ENCODE measurements around the gene PARD3. TPM values are rescaled to one million over a fixed set of nuclear protein-coding genes. Genes with fewer than 3 reads are reported as not detected.

The PARD3 gene
- total RNA-seq, 1 donor from 2014 or later: 0.11 TPM

GRCh38 chr10:34737772-34738169 is 77.3 kb downstream of the PARD3 start:
- Mint-ChIP-seq H3K27ac (no peak overlapping the region), H3K27me3 (peaks cover 6% of the 10 kb centered on the region), H3K4me1 (no peaks in the 10 kb centered on the region), H3K36me3 (ENCODE audit: low read depth) (no peaks in the 10 kb centered on the region), H3K4me3 (no peak overlapping the region), H3K9me3 (no peaks in the 10 kb centered on the region)
- ChIA-PET POLR2A (no interaction called here), CTCF (no interaction called here)
- TF ChIP-seq CTCF (IDR thresholded peaks at IDR 0.05): no peak
- intact Hi-C loops (cut with micrococcal nuclease): no loop called here
- no peak for DNase-seq
- no peak for ATAC-seq (ENCODE audit: low read depth)

GRCh38 chr10:34736976-34737771 is 77.9 kb downstream of the PARD3 start:
- DNase-seq (no peak), ATAC-seq (ENCODE audit: low read depth) (no peak)
- Mint-ChIP-seq H3K27me3 (peaks cover 6% of the 10 kb centered on the region), H3K9me3 (no peaks in the 10 kb centered on the region), H3K4me1 (no peaks in the 10 kb centered on the region), H3K27ac (no peak overlapping the region), H3K4me3 (no peak overlapping the region), H3K36me3 (ENCODE audit: low read depth) (no peaks in the 10 kb centered on the region)
- intact Hi-C loops (cut with micrococcal nuclease): no loop called here
- ChIA-PET POLR2A (no interaction called here), CTCF (no interaction called here)
- TF ChIP-seq CTCF (IDR thresholded peaks at IDR 0.05): no peak

GRCh38 chr10:34734918-34735317 is 80.2 kb downstream of the PARD3 start:
- no peak for TF ChIP-seq CTCF (IDR thresholded peaks at IDR 0.05)
- Mint-ChIP-seq H3K9me3 (no peaks in the 10 kb centered on the region), H3K36me3 (ENCODE audit: low read depth) (no peaks in the 10 kb centered on the region), H3K4me1 (no peaks in the 10 kb centered on the region), H3K27ac (no peak overlapping the region), H3K27me3 (peaks cover 8% of the 10 kb centered on the region), H3K4me3 (no peak overlapping the region)
- ChIA-PET POLR2A (no interaction called here), CTCF (no interaction called here)
- DNase-seq (no peak), ATAC-seq (ENCODE audit: low read depth) (no peak)
- intact Hi-C loops (cut with micrococcal nuclease): no loop called here

GRCh38 chr10:34732926-34733325 is 82.2 kb downstream of the PARD3 start:
- DNase-seq (no peak), ATAC-seq (ENCODE audit: low read depth) (no peak)
- Mint-ChIP-seq H3K27ac (no peak overlapping the region), H3K9me3 (no peaks in the 10 kb centered on the region), H3K4me3 (no peak overlapping the region), H3K4me1 (no peaks in the 10 kb centered on the region), H3K27me3 (peaks cover 4% of the 10 kb centered on the region), H3K36me3 (ENCODE audit: low read depth) (no peaks in the 10 kb centered on the region)
- POLR2A ChIA-PET: no interaction called here
- no peak for TF ChIP-seq CTCF (IDR thresholded peaks at IDR 0.05)
- CTCF ChIA-PET: no interaction called here
- intact Hi-C loops (cut with micrococcal nuclease): no loop called here

- Mint-ChIP-seq H3K9me3 (no peaks in the 10 kb centered on the region), H3K4me1 (no peaks in the 10 kb centered on the region), H3K27me3 (peaks cover 2% of the 10 kb centered on the region), H3K4me3 (no peak overlapping the region), H3K27ac (no peak overlapping the region), H3K36me3 (ENCODE audit: low read depth) (no peaks in the 10 kb centered on the region)
- intact Hi-C loops (cut with micrococcal nuclease): no loop called here
- ChIA-PET CTCF (no interaction called here), POLR2A (no interaction called here)
- DNase-seq: no peak
- ATAC-seq (ENCODE audit: low read depth): no peak
- TF ChIP-seq CTCF (IDR thresholded peaks at IDR 0.05): no peak
Observed at GRCh38 chr10:34731885-34732701, 83.0 kb downstream of the PARD3 start.

All from activated B cell treated with CpG ODN at 0.5 μM for 24 hours (primary cell).